Measurements from ENCODE around the gene MSMP.

GRCh38 chr9:35758475-35759050 is 4.5 kb upstream of the MSMP start:
- TF ChIP-seq EZH2 (IDR thresholded peaks at IDR 0.05; ENCODE audit: borderline replicate concordance, low read depth, low read length, severe bottlenecking) (no peak), POLR2A (IDR thresholded peaks at IDR 0.05; ENCODE audit: low read depth, low read length) (peak; percentile 34), CTCF (IDR thresholded peaks at IDR 0.05; ENCODE audit: extremely low read depth in 1 of 2, insufficient read depth in 1 of 2, low read depth in 1 of 2, low read length in 2 of 2) (no peak), POLR2AphosphoS5 (IDR thresholded peaks at IDR 0.05; ENCODE audit: insufficient read depth, low read depth, low read length) (no peak), MAX (IDR thresholded peaks at IDR 0.05; ENCODE audit: insufficient read depth, insufficient read length) (no peak), FOS (IDR thresholded peaks at IDR 0.05; ENCODE audit: borderline replicate concordance, insufficient read depth, low read length) (no peak)
